CMK (cell line): ENCODE results near the gene GCGR.

Experiments
- DNase-seq: peaks from one replicate; pipeline ENCODE4 v3.0.0-alpha.2; 2010; ENCODE audit warnings: low read depth

The GCGR gene

GRCh38 chr17:81846743-81847689, 43.1 kb downstream of the GCGR start:
- no peak for DNase-seq

GRCh38 chr17:81849457-81849856, 45.5 kb downstream of the GCGR start:
- DNase-seq, result no peak

- no peak for DNase-seq
These were observed 47.5 kb downstream of the GCGR start for GRCh38 chr17:81851423-81851822.

GRCh38 chr17:81852237-81852636, 48.3 kb downstream of the GCGR start:
- DNase-seq, result no peak

GRCh38 chr17:81854974-81855774, 51.2 kb downstream of the GCGR start:
- DNase-seq, result no peak

GRCh38 chr17:81858170-81858966, 54.4 kb downstream of the GCGR start:
- DNase-seq, result no peak

- no peak for DNase-seq
These were observed 55.3 kb downstream of the GCGR start for GRCh38 chr17:81858967-81859905.

- no peak for DNase-seq
These were observed 56.2 kb downstream of the GCGR start, which contains the start of gene P4HB for GRCh38 chr17:81859906-81860755. Gene P4HB, minus strand, starts transcription at chr17:81860535. Its CDS starts 64 bp downstream, at chr17:81860471.

- DNase-seq, result peak; percentile 100
These were observed 57.0 kb downstream of the GCGR start for GRCh38 chr17:81860756-81861568.

- DNase-seq, result no peak
These were observed 59.2 kb downstream of the GCGR start for GRCh38 chr17:81863123-81863675.
